Left lung (tissue), 10 donors: Measurements from ENCODE around the gene SEL1L2. TPM values are rescaled to one million over a fixed set of nuclear protein-coding genes. Genes with fewer than 3 reads are reported as not detected.

Experiments used
- ATAC-seq: fragments of 200-7000 bp; cut with Tn5 transposase; one replicate; pipeline ENCODE4 v1.9.1; 2020; ENCODE audit warnings: moderate library complexity
- DNase-seq, 4 donors: peaks; one replicate each; pipeline ENCODE4 v3.0.0-alpha.2; 2013 to 2020
- H3K27ac ChIP-seq, 2 donors: fragments of 200-600 bp; sonication (generic) in 1 of 2; one replicate each; pipeline versions ENCODE4 v1.5.0 to v1.8.0; 2020 to 2021
- H3K27me3 ChIP-seq, 2 donors: fragments of 200-600 bp; sonication (generic) in 1 of 2; one replicate each; pipeline versions ENCODE4 v1.5.0 to v1.8.0; 2020 to 2021
- H3K36me3 ChIP-seq, 2 donors: fragments of 200-600 bp; sonication (generic) in 1 of 2; one replicate each; pipeline versions ENCODE4 v1.5.0 to v1.8.0; 2020 to 2021
- H3K4me1 ChIP-seq, 2 donors: fragments of 200-600 bp; one replicate each; pipeline ENCODE4 v1.8.0; 2021
- H3K4me3 ChIP-seq, 2 donors: fragments of 200-600 bp; sonication (generic) in 1 of 2; one replicate each; pipeline versions ENCODE4 v1.5.0 to v1.8.0; 2020 to 2021; ENCODE audit warnings: mild to moderate bottlenecking in 1 of 2
- H3K9me3 ChIP-seq, 2 donors: fragments of 200-600 bp; sonication (generic) in 1 of 2; one replicate each; pipeline versions ENCODE4 v1.5.0 to v1.8.0; 2020 to 2021
- intact Hi-C, 2 donors: fragments of 100-400 bp; cut with DNase I; formaldehyde crosslinking; loops; one replicate each; pipeline versions ENCODE4 v1.11.2 to v1.14.2; 2022
- polyA plus RNA-seq, 6 donors: library from polyadenylated mRNA; unstranded; fragments of 120-200 nt; gene quantifications; one replicate each; pipeline ENCODE4 v1.2.1, GENCODE V29; 2013; ENCODE audit not compliant: insufficient read length in 6 of 6
- total RNA-seq, 2 donors: library from RNA; stranded (reverse); fragmentation: NEBNext Ultra II Directional; extraction: Animal tissue kit (Norgen Biotek cat#: 25700); gene quantifications; one replicate each; pipeline ENCODE4 v1.2.1, GENCODE V29; 2021
- TF ChIP-seq, protein P1 (sequence below), 2 donors: fragments of 200-600 bp; sonication (generic) in 1 of 2; IDR thresholded peaks; one replicate each; pipeline versions ENCODE4 v1.5.0 to v1.8.0; 2021; ENCODE audit warnings: antibody characterized with exemption in 2 of 2
- donor health status: DM: no; HTN: yes; CAD: no.
- donor health status: DM: no; HTN: no; CAD: no.

The SEL1L2 gene
- total and polyA plus RNA-seq, 8 donors, result not detected

DNA sequence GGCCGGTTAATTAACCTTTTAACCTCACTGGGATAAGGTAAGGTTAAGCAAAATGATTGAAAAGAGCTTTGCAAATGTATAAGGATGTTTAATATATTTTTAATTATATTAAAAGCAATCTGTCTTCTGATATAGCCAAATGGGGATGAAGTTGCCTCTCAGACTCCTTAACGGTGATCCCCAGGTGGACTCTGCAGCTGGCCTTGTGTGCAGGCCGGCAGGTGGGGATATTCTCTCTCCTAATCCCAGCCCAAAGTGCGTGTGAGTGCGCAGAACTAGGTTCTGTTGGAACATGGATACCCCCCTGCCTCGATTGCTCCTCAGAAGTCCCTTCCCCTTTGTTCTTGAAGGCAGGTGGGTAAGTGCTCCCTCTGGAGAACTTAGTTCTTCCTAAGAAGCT, 105.6 kb downstream of the SEL1L2 start:
- no peak overlapping the region for H3K27ac ChIP-seq
- no peaks in the 10 kb centered on the region for H3K4me1 ChIP-seq
- H3K27me3 ChIP-seq, result no peaks in the 10 kb centered on the region
- no peak overlapping the region for H3K4me3 ChIP-seq
- intact Hi-C loops, result no loop called here
- H3K9me3 ChIP-seq, result no peaks in the 10 kb centered on the region
- TF ChIP-seq, protein P1, sequence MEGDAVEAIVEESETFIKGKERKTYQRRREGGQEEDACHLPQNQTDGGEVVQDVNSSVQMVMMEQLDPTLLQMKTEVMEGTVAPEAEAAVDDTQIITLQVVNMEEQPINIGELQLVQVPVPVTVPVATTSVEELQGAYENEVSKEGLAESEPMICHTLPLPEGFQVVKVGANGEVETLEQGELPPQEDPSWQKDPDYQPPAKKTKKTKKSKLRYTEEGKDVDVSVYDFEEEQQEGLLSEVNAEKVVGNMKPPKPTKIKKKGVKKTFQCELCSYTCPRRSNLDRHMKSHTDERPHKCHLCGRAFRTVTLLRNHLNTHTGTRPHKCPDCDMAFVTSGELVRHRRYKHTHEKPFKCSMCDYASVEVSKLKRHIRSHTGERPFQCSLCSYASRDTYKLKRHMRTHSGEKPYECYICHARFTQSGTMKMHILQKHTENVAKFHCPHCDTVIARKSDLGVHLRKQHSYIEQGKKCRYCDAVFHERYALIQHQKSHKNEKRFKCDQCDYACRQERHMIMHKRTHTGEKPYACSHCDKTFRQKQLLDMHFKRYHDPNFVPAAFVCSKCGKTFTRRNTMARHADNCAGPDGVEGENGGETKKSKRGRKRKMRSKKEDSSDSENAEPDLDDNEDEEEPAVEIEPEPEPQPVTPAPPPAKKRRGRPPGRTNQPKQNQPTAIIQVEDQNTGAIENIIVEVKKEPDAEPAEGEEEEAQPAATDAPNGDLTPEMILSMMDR (IDR thresholded peaks at IDR 0.05), result no peak
- H3K36me3 ChIP-seq, result no peaks in the 10 kb centered on the region
- no peak for DNase-seq
- no peak for ATAC-seq

DNA sequence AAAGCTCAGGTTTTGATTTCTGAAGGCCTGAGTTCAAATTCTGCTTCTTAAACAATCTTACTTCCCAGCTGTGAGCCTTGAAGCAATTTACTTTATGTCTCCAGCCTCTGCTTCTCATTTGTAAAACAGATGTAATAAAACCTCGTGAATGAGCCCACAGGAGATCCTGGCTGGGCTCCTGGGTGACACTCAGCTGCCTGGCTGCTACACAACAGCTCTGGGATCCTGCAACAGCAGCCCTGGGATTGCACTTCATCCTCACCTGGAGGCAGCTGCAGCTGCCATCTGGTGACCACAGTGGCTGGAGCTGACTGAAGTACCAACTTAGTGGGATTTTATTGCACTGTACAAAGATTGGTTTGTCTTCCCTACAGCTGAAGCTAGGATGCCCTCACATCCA, 107.0 kb downstream of the SEL1L2 start:
- no peak for ATAC-seq
- TF ChIP-seq, protein P1 (IDR thresholded peaks at IDR 0.05), result no peak
- no peak overlapping the region for H3K4me3 ChIP-seq
- intact Hi-C loops, result no loop called here
- H3K4me1 ChIP-seq, result no peaks in the 10 kb centered on the region
- H3K27me3 ChIP-seq, result no peaks in the 10 kb centered on the region
- no peak overlapping the region for H3K27ac ChIP-seq
- H3K36me3 ChIP-seq, result no peaks in the 10 kb centered on the region
- H3K9me3 ChIP-seq, result no peaks in the 10 kb centered on the region
- no peak for DNase-seq

DNA sequence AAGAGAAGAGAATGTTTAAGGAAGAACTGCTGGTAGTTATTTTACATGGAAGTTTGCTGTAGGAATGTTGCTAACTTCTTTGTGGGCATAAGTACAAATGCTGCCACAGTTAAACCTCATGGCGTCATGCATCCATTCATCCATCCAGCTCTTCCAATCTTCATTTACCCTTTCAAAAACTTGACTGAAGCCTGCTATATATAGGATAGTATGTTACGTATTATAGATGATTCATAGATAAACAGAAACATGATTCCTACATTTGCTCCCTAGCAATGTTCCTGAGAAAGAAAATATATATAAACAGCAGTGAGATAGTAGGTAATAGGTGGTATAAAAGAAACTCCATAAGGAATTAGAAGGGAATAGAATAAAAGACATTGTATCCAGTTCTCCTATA, 111.8 kb downstream of the SEL1L2 start:
- Histone ChIP-seq H3K4me1 (no peaks in the 10 kb centered on the region), H3K9me3 (no peaks in the 10 kb centered on the region), H3K36me3 (no peaks in the 10 kb centered on the region), H3K27me3 (no peaks in the 10 kb centered on the region), H3K27ac (no peak overlapping the region), H3K4me3 (no peak overlapping the region)
- DNase-seq, result no peak
- TF ChIP-seq, protein P1 (IDR thresholded peaks at IDR 0.05), result no peak
- no peak for ATAC-seq
- intact Hi-C loops, result no loop called here

DNA sequence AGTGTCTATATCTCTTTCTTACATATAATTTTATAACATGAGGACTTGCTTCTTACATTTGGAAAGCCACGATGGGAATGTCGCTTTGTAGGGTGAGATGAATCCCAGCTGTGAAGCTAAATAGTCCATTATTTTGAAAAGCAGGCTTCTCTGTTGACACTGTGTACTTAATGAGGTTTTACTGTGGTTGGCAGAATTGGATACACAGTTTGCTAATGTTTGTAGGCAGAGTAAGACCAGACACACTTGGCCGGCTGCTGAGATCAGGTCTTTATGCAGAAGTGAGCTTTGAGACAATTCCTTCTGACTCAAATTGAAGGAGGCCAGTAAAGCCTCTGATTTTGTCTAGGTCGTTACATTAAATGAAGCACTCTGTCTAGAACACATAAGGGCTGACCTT, 112.6 kb downstream of the SEL1L2 start:
- H3K9me3 ChIP-seq, result no peaks in the 10 kb centered on the region
- H3K36me3 ChIP-seq, result no peaks in the 10 kb centered on the region
- TF ChIP-seq, protein P1 (IDR thresholded peaks at IDR 0.05), result no peak
- DNase-seq (no peak), ATAC-seq (no peak)
- H3K4me1 ChIP-seq, result no peaks in the 10 kb centered on the region
- H3K4me3 ChIP-seq, result no peak overlapping the region
- intact Hi-C loops, result no loop called here
- H3K27ac ChIP-seq, result no peak overlapping the region
- no peaks in the 10 kb centered on the region for H3K27me3 ChIP-seq

DNA sequence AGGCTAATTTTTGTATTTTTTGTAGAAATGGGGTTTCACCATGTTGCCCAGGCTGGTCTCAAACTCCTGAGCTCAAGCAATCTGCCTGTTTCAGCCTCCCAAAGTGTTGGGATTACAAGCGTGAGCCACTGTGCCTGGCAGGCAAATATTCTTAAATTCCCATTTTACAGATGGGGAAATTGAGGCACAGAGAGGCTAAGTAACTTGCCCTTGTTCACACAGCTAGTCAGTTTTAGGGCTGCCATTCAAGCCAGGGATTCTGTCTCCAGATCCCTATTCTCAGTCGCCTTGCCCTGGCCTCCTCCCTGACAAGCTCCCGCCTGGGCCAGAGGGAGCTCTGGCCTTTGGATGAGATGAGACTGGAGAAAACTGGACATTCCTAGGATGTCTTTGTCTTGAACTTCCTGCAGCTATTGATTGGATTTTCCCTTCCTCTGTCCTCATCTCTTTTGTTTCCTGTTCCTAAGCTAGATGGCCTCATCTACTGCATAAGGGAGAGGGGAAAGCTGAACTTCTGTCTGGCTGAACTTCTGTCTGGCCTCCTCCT, 115.1 kb downstream of the SEL1L2 start:
- DNase-seq (no peak), ATAC-seq (no peak)
- Histone ChIP-seq H3K36me3 (no peaks in the 10 kb centered on the region), H3K27ac (no peak overlapping the region), H3K27me3 (no peaks in the 10 kb centered on the region), H3K4me3 (no peak overlapping the region), H3K9me3 (no peaks in the 10 kb centered on the region), H3K4me1 (no peaks in the 10 kb centered on the region)
- TF ChIP-seq, protein P1 (IDR thresholded peaks at IDR 0.05), result no peak
- intact Hi-C loops, result no loop called here
